Neural cell (in vitro differentiated cells): ENCODE results near the gene ZNF687. TPM values are rescaled to one million over a fixed set of nuclear protein-coding genes. Genes with fewer than 3 reads are reported as not detected.

Experiments
- H2AFZ ChIP-seq: fragments of 200-600, 300-800 bp; sonication (generic), shearing (Covaris generic); 2 replicates; pipeline ENCODE4 v1.6.0; 2014; ENCODE audit warnings: low read depth, mild to moderate bottlenecking, antibody characterized with exemption, low read length, moderate library complexity
- H3F3A ChIP-seq: fragments of 200-600 bp; shearing (Covaris generic); 2 replicates; pipeline ENCODE4 v1.6.1; 2016; ENCODE audit warnings: mild to moderate bottlenecking, moderate library complexity, mixed read lengths, antibody characterized with exemption, low read length; ENCODE audit not compliant: insufficient read depth, poor library complexity, severe bottlenecking
- H3K27ac ChIP-seq: fragments of 200-600, 300-800 bp; sonication (generic), shearing (Covaris generic); 2 replicates; pipeline ENCODE4 v1.5.1; 2014; ENCODE audit warnings: mild to moderate bottlenecking, low read length, moderate library complexity
- H3K27me3 ChIP-seq: fragments of 300-800, 200-600 bp; sonication (generic), shearing (Covaris generic); 2 replicates; pipeline ENCODE4 v1.6.0; 2014; ENCODE audit warnings: mild to moderate bottlenecking, low read depth, low read length, moderate library complexity; ENCODE audit not compliant: insufficient read depth
- H3K36me3 ChIP-seq: fragments of 300-800, 200-600 bp; sonication (generic), shearing (Covaris generic); 2 replicates; pipeline ENCODE4 v1.5.1; 2014; ENCODE audit warnings: mild to moderate bottlenecking, antibody characterized with exemption, low read length, moderate library complexity; ENCODE audit not compliant: insufficient read depth
- H3K4me2 ChIP-seq: fragments of 300-800, 200-600 bp; sonication (generic), shearing (Covaris generic); 2 replicates; pipeline ENCODE4 v1.6.0; 2014; ENCODE audit warnings: mild to moderate bottlenecking, low read length
- H3K4me3 ChIP-seq: fragments of 300-800, 200-600 bp; sonication (generic), shearing (Covaris generic); 2 replicates; pipeline ENCODE4 v1.5.1; 2014; ENCODE audit warnings: mild to moderate bottlenecking, low read length, moderate library complexity
- H3K79me2 ChIP-seq: fragments of 200-600 bp; shearing (Covaris generic); replicated peaks from 2 replicates; pipeline ENCODE4 v1.6.0; 2014; ENCODE audit warnings: mild to moderate bottlenecking, low read length, moderate library complexity; ENCODE audit not compliant: insufficient read depth
- H3K9ac ChIP-seq: fragments of 300-800, 200-600 bp; sonication (generic), shearing (Covaris generic); 2 replicates; pipeline ENCODE4 v1.6.1; 2016; ENCODE audit warnings: mild to moderate bottlenecking, low read length, mixed read lengths
- H3K9me2 ChIP-seq: fragments of 200-600 bp; shearing (Covaris generic); 2 replicates; pipeline ENCODE4 v1.6.1; 2016; ENCODE audit warnings: mild to moderate bottlenecking, low read length, mixed read lengths; ENCODE audit not compliant: insufficient read depth
- H3K9me3 ChIP-seq: fragments of 200-600, 300-800 bp; sonication (generic), shearing (Covaris generic); 2 replicates; pipeline ENCODE4 v1.6.1; 2016; ENCODE audit warnings: mild to moderate bottlenecking, mixed run types, low read length, moderate library complexity, mixed read lengths
- H4K20me1 ChIP-seq: fragments of 200-600 bp; shearing (Covaris generic); 2 replicates; pipeline ENCODE4 v1.6.1; 2016; ENCODE audit warnings: mild to moderate bottlenecking, mixed run types; ENCODE audit not compliant: insufficient read depth
- EP300 ChIP-seq: fragments of 450-650 bp; conservative IDR thresholded peaks from 2 replicates; pipeline ENCODE4 v1.6.1; 2014; ENCODE audit warnings: antibody characterized with exemption, mild to moderate bottlenecking, moderate library complexity; ENCODE audit not compliant: poor library complexity, severe bottlenecking
- EZH2 ChIP-seq: fragments of 200-600, 300-800 bp; shearing (Covaris generic), sonication (generic); IDR thresholded peaks from 2 replicates; pipeline ENCODE4 v1.6.1; 2014; ENCODE audit warnings: antibody characterized with exemption, low read length, borderline replicate concordance, mild to moderate bottlenecking; ENCODE audit not compliant: insufficient read depth, poor library complexity, severe bottlenecking
- MXI1 ChIP-seq: fragments of 450-650 bp; conservative IDR thresholded peaks from 2 replicates; pipeline ENCODE4 v1.6.1; 2014; ENCODE audit warnings: antibody characterized with exemption, mild to moderate bottlenecking; ENCODE audit not compliant: poor library complexity, severe bottlenecking
- POLR2AphosphoS5 ChIP-seq: IDR thresholded peaks from 2 replicates; pipeline ENCODE4 v1.6.1; 2012
- RAD21 ChIP-seq: fragments of 450-650 bp; conservative IDR thresholded peaks from 2 replicates; pipeline ENCODE4 v1.6.1; 2014; ENCODE audit warnings: antibody characterized with exemption, mild to moderate bottlenecking, moderate library complexity
- SMC3 ChIP-seq: fragments of 450-650 bp; conservative IDR thresholded peaks from 2 replicates; pipeline ENCODE4 v1.6.1; 2014; ENCODE audit warnings: antibody characterized with exemption, mild to moderate bottlenecking, moderate library complexity; ENCODE audit not compliant: poor library complexity
- TAF1 ChIP-seq: IDR thresholded peaks from 2 replicates; pipeline ENCODE4 v1.6.1; 2012; ENCODE audit warnings: low read depth
- polyA plus RNA-seq: library from polyadenylated mRNA; depleted of rRNA; stranded (reverse); fragments of >200 nt; gene quantifications from 2 replicates; pipeline ENCODE4 v1.2.3, GENCODE V29; 2014
- TF ChIP-seq, protein P1 (sequence below): fragments of 450-650 bp; IDR thresholded peaks from 2 replicates; pipeline ENCODE4 v1.5.1; 2014; ENCODE audit warnings: antibody characterized with exemption, mild to moderate bottlenecking, moderate library complexity; ENCODE audit not compliant: poor library complexity, severe bottlenecking
- TF ChIP-seq, protein P2 (sequence below): IDR thresholded peaks from 2 replicates; pipeline ENCODE4 v1.6.1; 2012; ENCODE audit warnings: borderline replicate concordance

The ZNF687 gene
- polyA plus RNA-seq, 1 donor from 2014 or later: 6.9 TPM

DNA sequence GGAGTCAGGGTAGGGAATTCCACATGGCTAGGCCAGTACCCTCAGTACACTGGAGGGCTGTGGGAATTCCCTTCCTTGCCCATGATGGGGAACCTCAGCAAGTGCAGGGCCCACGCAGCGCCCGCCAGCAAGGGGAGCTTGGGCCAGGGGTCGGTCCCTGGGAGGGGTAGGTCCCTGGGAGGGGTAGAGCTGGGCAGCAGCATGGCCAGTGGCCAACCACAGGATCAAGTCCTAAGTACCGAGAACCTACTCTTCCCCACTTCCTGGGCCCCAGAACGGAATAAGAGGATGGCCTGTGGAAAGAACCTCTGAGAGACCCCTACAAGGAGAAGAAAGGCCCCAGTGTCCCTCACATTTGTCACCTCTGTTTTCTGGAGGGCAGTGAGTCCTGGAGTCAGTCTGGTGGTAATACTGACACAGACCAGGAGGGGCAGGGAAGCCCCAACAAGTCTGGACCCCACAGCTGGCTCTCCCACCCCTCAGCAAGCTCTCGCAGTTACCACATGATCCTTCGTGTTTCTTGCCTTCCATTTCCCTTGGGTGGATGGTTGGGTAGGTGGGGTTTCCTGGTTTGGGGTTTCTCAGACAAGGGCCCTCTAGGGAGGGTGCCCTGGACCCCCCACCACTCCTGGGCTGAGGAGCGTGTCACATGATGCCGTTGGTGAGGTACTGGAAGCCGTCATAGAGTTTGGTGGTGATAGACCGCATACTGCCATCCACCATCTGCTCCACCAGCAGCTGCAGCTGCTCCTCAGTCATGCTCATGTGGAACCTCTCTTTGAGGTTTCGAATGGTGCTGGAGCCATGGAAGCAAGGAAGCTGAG, 10.3 kb downstream of the ZNF687 start:
- Histone ChIP-seq H3K27ac (no peak overlapping the region), H4K20me1 (no peaks in the 10 kb centered on the region), H3K4me3 (no peak overlapping the region), H3K9ac (no peak overlapping the region), H3K4me2 (no peak overlapping the region), H3K9me2 (no peaks in the 10 kb centered on the region), H3K27me3 (no peaks in the 10 kb centered on the region), H3K9me3 (no peaks in the 10 kb centered on the region), H3K79me2 (no peaks in the 10 kb centered on the region), H3K36me3 (peaks cover 11% of the 10 kb centered on the region), H2AFZ (no peak overlapping the region), H3F3A (no peaks in the 10 kb centered on the region)
- no peak for TF ChIP-seq TAF1
- TF ChIP-seq, protein P1, sequence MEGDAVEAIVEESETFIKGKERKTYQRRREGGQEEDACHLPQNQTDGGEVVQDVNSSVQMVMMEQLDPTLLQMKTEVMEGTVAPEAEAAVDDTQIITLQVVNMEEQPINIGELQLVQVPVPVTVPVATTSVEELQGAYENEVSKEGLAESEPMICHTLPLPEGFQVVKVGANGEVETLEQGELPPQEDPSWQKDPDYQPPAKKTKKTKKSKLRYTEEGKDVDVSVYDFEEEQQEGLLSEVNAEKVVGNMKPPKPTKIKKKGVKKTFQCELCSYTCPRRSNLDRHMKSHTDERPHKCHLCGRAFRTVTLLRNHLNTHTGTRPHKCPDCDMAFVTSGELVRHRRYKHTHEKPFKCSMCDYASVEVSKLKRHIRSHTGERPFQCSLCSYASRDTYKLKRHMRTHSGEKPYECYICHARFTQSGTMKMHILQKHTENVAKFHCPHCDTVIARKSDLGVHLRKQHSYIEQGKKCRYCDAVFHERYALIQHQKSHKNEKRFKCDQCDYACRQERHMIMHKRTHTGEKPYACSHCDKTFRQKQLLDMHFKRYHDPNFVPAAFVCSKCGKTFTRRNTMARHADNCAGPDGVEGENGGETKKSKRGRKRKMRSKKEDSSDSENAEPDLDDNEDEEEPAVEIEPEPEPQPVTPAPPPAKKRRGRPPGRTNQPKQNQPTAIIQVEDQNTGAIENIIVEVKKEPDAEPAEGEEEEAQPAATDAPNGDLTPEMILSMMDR: no peak
- TF ChIP-seq, protein P2, sequence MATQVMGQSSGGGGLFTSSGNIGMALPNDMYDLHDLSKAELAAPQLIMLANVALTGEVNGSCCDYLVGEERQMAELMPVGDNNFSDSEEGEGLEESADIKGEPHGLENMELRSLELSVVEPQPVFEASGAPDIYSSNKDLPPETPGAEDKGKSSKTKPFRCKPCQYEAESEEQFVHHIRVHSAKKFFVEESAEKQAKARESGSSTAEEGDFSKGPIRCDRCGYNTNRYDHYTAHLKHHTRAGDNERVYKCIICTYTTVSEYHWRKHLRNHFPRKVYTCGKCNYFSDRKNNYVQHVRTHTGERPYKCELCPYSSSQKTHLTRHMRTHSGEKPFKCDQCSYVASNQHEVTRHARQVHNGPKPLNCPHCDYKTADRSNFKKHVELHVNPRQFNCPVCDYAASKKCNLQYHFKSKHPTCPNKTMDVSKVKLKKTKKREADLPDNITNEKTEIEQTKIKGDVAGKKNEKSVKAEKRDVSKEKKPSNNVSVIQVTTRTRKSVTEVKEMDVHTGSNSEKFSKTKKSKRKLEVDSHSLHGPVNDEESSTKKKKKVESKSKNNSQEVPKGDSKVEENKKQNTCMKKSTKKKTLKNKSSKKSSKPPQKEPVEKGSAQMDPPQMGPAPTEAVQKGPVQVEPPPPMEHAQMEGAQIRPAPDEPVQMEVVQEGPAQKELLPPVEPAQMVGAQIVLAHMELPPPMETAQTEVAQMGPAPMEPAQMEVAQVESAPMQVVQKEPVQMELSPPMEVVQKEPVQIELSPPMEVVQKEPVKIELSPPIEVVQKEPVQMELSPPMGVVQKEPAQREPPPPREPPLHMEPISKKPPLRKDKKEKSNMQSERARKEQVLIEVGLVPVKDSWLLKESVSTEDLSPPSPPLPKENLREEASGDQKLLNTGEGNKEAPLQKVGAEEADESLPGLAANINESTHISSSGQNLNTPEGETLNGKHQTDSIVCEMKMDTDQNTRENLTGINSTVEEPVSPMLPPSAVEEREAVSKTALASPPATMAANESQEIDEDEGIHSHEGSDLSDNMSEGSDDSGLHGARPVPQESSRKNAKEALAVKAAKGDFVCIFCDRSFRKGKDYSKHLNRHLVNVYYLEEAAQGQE: no peak
- TF ChIP-seq MXI1: no peak
- TF ChIP-seq EZH2: no peak
- TF ChIP-seq EP300: no peak
- TF ChIP-seq RAD21: no peak
- TF ChIP-seq SMC3: no peak
- TF ChIP-seq POLR2AphosphoS5: no peak

DNA sequence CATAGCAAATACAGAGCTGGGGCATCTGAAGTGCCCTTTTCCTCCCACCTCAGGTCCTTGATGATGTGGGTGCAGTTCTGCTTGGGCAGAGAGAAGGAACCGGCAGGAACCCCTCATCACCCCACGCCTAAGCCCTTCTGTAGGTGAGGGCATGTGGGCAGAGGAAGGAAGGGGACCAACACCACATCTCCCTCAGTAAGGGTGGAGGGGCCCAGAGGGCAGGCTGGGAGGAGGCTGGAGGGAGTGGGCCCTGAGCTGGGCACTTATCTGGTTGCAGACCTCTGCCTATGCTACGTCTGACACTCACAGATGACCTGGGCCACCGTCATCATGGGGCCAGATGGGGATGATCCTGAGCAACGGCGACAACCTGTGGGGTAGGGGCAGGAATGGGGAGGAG, 11.0 kb downstream of the ZNF687 start:
- H4K20me1 ChIP-seq: no peaks in the 10 kb centered on the region
- H3F3A ChIP-seq: no peaks in the 10 kb centered on the region
- H3K27me3 ChIP-seq: no peaks in the 10 kb centered on the region
- H3K9me2 ChIP-seq: no peaks in the 10 kb centered on the region
- H3K9ac ChIP-seq: no peak overlapping the region
- H2AFZ ChIP-seq: no peak overlapping the region
- no peak overlapping the region for H3K27ac ChIP-seq
- no peaks in the 10 kb centered on the region for H3K9me3 ChIP-seq
- no peak overlapping the region for H3K4me3 ChIP-seq
- no peak for TF ChIP-seq EZH2
- no peak for TF ChIP-seq MXI1
- TF ChIP-seq RAD21: no peak
- no peak for TF ChIP-seq TAF1
- TF ChIP-seq EP300: no peak
- TF ChIP-seq, protein P2: no peak
- TF ChIP-seq POLR2AphosphoS5: no peak
- TF ChIP-seq SMC3: no peak
- TF ChIP-seq, protein P1: no peak
- H3K36me3 ChIP-seq: peaks cover 10% of the 10 kb centered on the region
- H3K4me2 ChIP-seq: no peak overlapping the region
- H3K79me2 ChIP-seq: no peaks in the 10 kb centered on the region
